Measurements from ENCODE around the gene NR2E3. TPM values are rescaled to one million over a fixed set of nuclear protein-coding genes. Genes with fewer than 3 reads are reported as not detected.

The NR2E3 gene
- total and polyA plus RNA-seq, 9 of the 15 experiments (the other 6 are each of a cell fraction or from before 2014, with no cell fraction given), result not detected

- 0% methylated on average over 6 of the region's 6 CpGs for WGBS (ENCODE audit: insufficient coverage, low coverage, missing lambda C conversion rate)
- CTCF ChIA-PET (ENCODE audit: low intra/inter-chr PET ratio), result no interaction called here
- in situ Hi-C loops (cut with MboI), result loop anchor here (5.0 kb wide), 2 partner anchors 58 to 347 kb away; no protein-coding TSS in a partner anchor
- no peaks in the 10 kb centered on the region for H3K36me3 ChIP-seq (ENCODE audit: control insufficient read depth, insufficient read depth, low read length)
- H4K20me1 ChIP-seq (replicated peaks; ENCODE audit: control insufficient read depth, insufficient read depth, low read length), result peaks cover 5% of the 10 kb centered on the region
- peaks cover 0 to 13% of the 10 kb centered on the region in 2 experiments; a peak in 2 of 5 replicates for H3K4me1 ChIP-seq (replicated peaks in 1 of 2; ENCODE audit: control insufficient read depth in 2 of 2, insufficient read depth in 2 of 2, low read length in 2 of 2)
- no peaks in the 10 kb centered on the region for H3K9me1 ChIP-seq (ENCODE audit: control insufficient read depth, insufficient read depth, low read length)
- no TSS peak for BruUV-seq (replicated peaks)
- no peak overlapping the region for H3K27ac ChIP-seq (ENCODE audit: extremely low read depth, low read depth, low read length)
- TF ChIP-seq, protein P1, sequence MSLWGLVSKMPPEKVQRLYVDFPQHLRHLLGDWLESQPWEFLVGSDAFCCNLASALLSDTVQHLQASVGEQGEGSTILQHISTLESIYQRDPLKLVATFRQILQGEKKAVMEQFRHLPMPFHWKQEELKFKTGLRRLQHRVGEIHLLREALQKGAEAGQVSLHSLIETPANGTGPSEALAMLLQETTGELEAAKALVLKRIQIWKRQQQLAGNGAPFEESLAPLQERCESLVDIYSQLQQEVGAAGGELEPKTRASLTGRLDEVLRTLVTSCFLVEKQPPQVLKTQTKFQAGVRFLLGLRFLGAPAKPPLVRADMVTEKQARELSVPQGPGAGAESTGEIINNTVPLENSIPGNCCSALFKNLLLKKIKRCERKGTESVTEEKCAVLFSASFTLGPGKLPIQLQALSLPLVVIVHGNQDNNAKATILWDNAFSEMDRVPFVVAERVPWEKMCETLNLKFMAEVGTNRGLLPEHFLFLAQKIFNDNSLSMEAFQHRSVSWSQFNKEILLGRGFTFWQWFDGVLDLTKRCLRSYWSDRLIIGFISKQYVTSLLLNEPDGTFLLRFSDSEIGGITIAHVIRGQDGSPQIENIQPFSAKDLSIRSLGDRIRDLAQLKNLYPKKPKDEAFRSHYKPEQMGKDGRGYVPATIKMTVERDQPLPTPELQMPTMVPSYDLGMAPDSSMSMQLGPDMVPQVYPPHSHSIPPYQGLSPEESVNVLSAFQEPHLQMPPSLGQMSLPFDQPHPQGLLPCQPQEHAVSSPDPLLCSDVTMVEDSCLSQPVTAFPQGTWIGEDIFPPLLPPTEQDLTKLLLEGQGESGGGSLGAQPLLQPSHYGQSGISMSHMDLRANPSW (CRISPR knock-in tag; IDR thresholded peaks at IDR 0.05), result no peak
- TF ChIP-seq HOXB6 (CRISPR knock-in tag; IDR thresholded peaks at IDR 0.05; ENCODE audit: borderline replicate concordance) (no peak), BCOR (IDR thresholded peaks at IDR 0.05) (no peak), ELK1 (CRISPR knock-in tag; IDR thresholded peaks at IDR 0.05) (no peak), SMARCA4 (IDR thresholded peaks at IDR 0.05) (no peak), ZNF354B (CRISPR knock-in tag; IDR thresholded peaks at IDR 0.05) (no peak), HLTF (IDR thresholded peaks at IDR 0.05) (no peak), ETV1 (tag; conservative IDR thresholded peaks at IDR 0.05; ENCODE audit: low read depth) (no peak), NUFIP1 (IDR thresholded peaks at IDR 0.05; ENCODE audit: partially characterized antibody) (no peak), ESRRA (IDR thresholded peaks at IDR 0.05; ENCODE audit: borderline replicate concordance, low read depth) (no peak)
- TF ChIP-seq, protein P2, sequence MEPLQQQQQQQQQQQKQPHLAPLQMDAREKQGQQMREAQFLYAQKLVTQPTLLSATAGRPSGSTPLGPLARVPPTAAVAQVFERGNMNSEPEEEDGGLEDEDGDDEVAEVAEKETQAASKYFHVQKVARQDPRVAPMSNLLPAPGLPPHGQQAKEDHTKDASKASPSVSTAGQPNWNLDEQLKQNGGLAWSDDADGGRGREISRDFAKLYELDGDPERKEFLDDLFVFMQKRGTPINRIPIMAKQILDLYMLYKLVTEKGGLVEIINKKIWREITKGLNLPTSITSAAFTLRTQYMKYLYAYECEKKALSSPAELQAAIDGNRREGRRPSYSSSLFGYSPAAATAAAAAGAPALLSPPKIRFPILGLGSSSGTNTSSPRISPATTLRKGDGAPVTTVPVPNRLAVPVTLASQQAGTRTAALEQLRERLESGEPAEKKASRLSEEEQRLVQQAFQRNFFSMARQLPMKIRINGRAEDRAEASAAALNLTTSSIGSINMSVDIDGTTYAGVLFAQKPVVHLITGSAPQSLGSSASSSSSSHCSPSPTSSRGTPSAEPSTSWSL (CRISPR knock-in tag; IDR thresholded peaks at IDR 0.05; ENCODE audit: borderline replicate concordance), result no peak
- TF ChIP-seq, protein P3, sequence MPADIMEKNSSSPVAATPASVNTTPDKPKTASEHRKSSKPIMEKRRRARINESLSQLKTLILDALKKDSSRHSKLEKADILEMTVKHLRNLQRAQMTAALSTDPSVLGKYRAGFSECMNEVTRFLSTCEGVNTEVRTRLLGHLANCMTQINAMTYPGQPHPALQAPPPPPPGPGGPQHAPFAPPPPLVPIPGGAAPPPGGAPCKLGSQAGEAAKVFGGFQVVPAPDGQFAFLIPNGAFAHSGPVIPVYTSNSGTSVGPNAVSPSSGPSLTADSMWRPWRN (IDR thresholded peaks at IDR 0.05; ENCODE audit: low read depth), result no peak
- DNase-seq (ENCODE audit: extremely low read depth in 1 of 4, low spot score in 3 of 4), result no peak
- no peak overlapping the region for H2AFZ ChIP-seq (ENCODE audit: low read depth, low read length)
- no peak overlapping the region for H3K9ac ChIP-seq (ENCODE audit: insufficient read depth in 1 of 2, low read depth in 2 of 2, low read length in 2 of 2)
- no peak for FAIRE-seq
- peaks cover 24 to 55% of the 10 kb centered on the region in 2 experiments; a peak in 4 of 5 replicates for H3K27me3 ChIP-seq (ENCODE audit: control insufficient read depth in 2 of 2, insufficient read depth in 2 of 2, low read length in 2 of 2)
- H3K79me2 ChIP-seq (ENCODE audit: control insufficient read depth, insufficient read depth, low read length), result no peaks in the 10 kb centered on the region
- H3K4me2 ChIP-seq (ENCODE audit: insufficient read depth, low read length), result no peak overlapping the region
- no peak for ATAC-seq
- intact Hi-C loops (cut with micrococcal nuclease), result loop anchor here (10.0 kb wide), 2 partner anchors 360 to 420 kb away; no protein-coding TSS in a partner anchor
- POLR2A ChIA-PET, result interaction anchor here (1.1 to 1.6 kb wide), 2 partner anchors 61 to 333 kb away, joined by 3 read pairs; no protein-coding TSS in a partner anchor
- no peaks in the 10 kb centered on the region for H3K9me3 ChIP-seq (replicated peaks; ENCODE audit: control insufficient read depth, insufficient read depth, low read depth, low read length)
- no peak overlapping the region for H3K4me3 ChIP-seq
Observed at GRCh38 chr15:71804695-71805470, 5.5 kb upstream of the NR2E3 start.

Measured in K562 (cell line).